RWPE1 (cell line): ENCODE measurements around the gene FZD10.

Source experiments
- CTCF ChIA-PET: fragments of 350-600 bp; sonication (Branson Sonifier 250); formaldehyde crosslinking; extraction: SDS; loops from one replicate; lab custom pipeline; 2021; lab: Yijun Ruan, JAX
- POLR2A ChIA-PET: fragments of 400-600 bp; formaldehyde crosslinking; extraction: SDS; loops from one replicate; lab custom pipeline; 2020; ENCODE audit warnings: antibody characterized with exemption; ENCODE audit not compliant: low non-redundant PET; lab: Yijun Ruan, JAX
- DNase-seq: peaks from one replicate; pipeline ENCODE4 v3.0.0; 2012; ENCODE audit warnings: low spot score
- H3K27ac ChIP-seq: fragments of 450-650 bp; 2 replicates; pipeline ENCODE4 v1.5.1; 2017
- CTCF ChIP-seq: fragments of 450-650 bp; conservative IDR thresholded peaks from 2 replicates; pipeline ENCODE4 v1.5.1; 2017; ENCODE audit warnings: low read depth, mild to moderate bottlenecking

The FZD10 gene

GRCh38 chr12:130161261-130162243, 712 bp upstream of the FZD10 start:
- no peak for TF ChIP-seq CTCF
- no peak overlapping the region for H3K27ac ChIP-seq
- POLR2A ChIA-PET: interaction anchor here (0.6 to 1.0 kb wide), 3 partner anchors 13 to 113 kb away, joined by 3 to 5 read pairs (median 3); no protein-coding TSS in a partner anchor
- no peak for DNase-seq
- CTCF ChIA-PET: interaction anchor here (0.5 to 1.4 kb wide), 7 partner anchors 9 to 120 kb away, joined by 3 to 6 read pairs (median 4); no protein-coding TSS in a partner anchor

- no peak for TF ChIP-seq CTCF
Measured at GRCh38 chr12:130162745-130163460, 639 bp downstream of the FZD10 start.

GRCh38 chr12:130163461-130164215, 1.4 kb downstream of the FZD10 start:
- TF ChIP-seq CTCF: no peak
- DNase-seq: no peak
- POLR2A ChIA-PET: no interaction called here
- no peak overlapping the region for H3K27ac ChIP-seq
- CTCF ChIA-PET: interaction anchor here (0.6 to 1.4 kb wide), 3 partner anchors 94 to 597 kb away, joined by 3 to 6 read pairs (median 5); no protein-coding TSS in a partner anchor

More at GRCh38 chr12:130162745-130163460, 639 bp downstream of the FZD10 start:
- ChIA-PET CTCF (interaction anchor here (0.7 to 1.4 kb wide), 4 partner anchors 94 to 121 kb away, joined by 4 to 6 read pairs (median 4); no protein-coding TSS in a partner anchor), POLR2A (interaction anchor here (0.6 kb wide), 1 partner anchor 41 kb away, joined by 3 read pairs; no protein-coding TSS in a partner anchor)
- no peak for DNase-seq
- H3K27ac ChIP-seq: no peak overlapping the region

GRCh38 chr12:130164216-130164542, 1.9 kb downstream of the FZD10 start:
- no peak overlapping the region for H3K27ac ChIP-seq
- no peak for TF ChIP-seq CTCF
- ChIA-PET CTCF (interaction anchor here (0.6 kb wide), 1 partner anchor 597 kb away, joined by 3 read pairs; no protein-coding TSS in a partner anchor), POLR2A (no interaction called here)
- no peak for DNase-seq

GRCh38 chr12:130164936-130165335, 2.7 kb downstream of the FZD10 start:
- ChIA-PET POLR2A (no interaction called here), CTCF (no interaction called here)
- no peak overlapping the region for H3K27ac ChIP-seq
- TF ChIP-seq CTCF: no peak
- DNase-seq: no peak
